Choroid plexus epithelial cell (primary cell): ENCODE data around the gene SPACA5B.
"Not testable (repeated sequence)": the region's sequence is repeated elsewhere in the genome, so short reads cannot be mapped to it uniquely, and the experiment has no call there.

Experiments
- DNase-seq: peaks from one replicate; pipeline ENCODE4 v3.0.0-alpha.2; 2010; ENCODE audit warnings: low read depth
- H3K4me3 ChIP-seq: 2 replicates; pipeline ENCODE4 v1.5.1; 2011; ENCODE audit warnings: low read depth, mild to moderate bottlenecking, control low read depth, low read length, moderate library complexity
- TF ChIP-seq, protein P1 (sequence below): conservative IDR thresholded peaks from 2 replicates; pipeline ENCODE4 v1.5.1; 2011; ENCODE audit warnings: low read depth, mild to moderate bottlenecking, control low read depth, inconsistent platforms, low read length, moderate library complexity

SPACA5B gene

DNA sequence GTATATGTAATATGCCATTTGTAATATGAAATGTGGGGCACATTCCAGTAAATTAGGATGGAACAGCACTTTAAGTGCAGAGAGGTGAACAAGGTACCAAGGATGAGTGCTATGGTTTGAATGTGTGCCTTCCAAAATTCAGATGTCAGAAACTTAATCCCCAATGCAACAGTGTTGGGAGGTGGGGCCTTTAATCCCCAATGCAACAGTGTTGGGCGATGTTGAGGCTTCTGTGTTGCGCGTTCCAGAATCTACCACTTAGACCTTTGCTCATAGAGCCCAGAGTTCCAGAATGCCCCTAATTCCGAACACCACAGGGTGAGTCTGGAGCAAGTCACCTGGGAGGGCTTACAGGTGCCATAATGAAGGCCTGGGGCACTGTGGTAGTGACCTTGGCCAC, at the start of gene SPACA5B:
TSS of gene SPACA5B (plus strand) at position 301 of the 400 bp plus-strand sequence. CDS start at position 363, 62 bp downstream.
- not testable (repeated sequence) for DNase-seq, H3K4me3 ChIP-seq

DNA sequence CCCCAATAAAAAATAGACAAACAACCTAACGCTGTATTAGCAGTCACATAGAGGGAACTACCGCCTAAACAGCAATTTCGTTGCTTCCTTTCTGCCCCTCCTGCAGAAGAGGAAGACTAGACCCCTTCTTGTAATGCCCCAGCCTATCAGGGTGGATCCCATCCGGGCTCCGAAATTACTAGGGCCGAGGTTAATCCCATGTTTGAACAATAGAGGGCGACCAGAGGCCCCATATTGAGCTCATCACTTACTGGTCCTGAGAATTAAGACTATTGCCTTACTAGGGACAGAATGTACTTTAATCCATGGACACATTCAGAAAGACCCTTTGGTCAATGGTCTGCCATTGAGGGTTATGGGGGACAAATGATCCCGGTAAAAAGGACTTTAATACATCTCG, 47.2 kb upstream of the SPACA5B start:
- TF ChIP-seq, protein P1, sequence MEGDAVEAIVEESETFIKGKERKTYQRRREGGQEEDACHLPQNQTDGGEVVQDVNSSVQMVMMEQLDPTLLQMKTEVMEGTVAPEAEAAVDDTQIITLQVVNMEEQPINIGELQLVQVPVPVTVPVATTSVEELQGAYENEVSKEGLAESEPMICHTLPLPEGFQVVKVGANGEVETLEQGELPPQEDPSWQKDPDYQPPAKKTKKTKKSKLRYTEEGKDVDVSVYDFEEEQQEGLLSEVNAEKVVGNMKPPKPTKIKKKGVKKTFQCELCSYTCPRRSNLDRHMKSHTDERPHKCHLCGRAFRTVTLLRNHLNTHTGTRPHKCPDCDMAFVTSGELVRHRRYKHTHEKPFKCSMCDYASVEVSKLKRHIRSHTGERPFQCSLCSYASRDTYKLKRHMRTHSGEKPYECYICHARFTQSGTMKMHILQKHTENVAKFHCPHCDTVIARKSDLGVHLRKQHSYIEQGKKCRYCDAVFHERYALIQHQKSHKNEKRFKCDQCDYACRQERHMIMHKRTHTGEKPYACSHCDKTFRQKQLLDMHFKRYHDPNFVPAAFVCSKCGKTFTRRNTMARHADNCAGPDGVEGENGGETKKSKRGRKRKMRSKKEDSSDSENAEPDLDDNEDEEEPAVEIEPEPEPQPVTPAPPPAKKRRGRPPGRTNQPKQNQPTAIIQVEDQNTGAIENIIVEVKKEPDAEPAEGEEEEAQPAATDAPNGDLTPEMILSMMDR = peak; percentile 66
- no peak overlapping the region for H3K4me3 ChIP-seq
- peak; percentile 65 for DNase-seq

DNA sequence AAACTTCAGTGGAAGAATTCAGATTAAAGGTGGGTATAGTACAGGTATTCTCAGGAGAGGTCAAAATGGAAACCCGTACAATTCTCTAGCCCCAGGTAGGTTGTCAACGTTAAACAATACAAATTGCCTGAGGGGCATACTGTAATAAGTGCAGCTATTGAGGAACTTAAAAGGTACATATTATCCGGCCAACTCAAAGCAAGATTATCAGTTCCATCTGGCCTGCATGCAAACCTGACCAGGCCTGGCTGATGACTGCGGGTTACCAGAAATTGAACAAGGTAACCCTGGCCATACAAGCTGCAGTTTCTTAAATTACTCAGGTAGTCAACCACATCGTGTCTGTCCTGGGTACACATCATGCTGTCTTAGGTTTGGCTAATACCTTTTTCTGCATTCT, 46.7 kb upstream of the SPACA5B start:
- no peak overlapping the region for H3K4me3 ChIP-seq
- TF ChIP-seq, protein P1 = no peak

DNA sequence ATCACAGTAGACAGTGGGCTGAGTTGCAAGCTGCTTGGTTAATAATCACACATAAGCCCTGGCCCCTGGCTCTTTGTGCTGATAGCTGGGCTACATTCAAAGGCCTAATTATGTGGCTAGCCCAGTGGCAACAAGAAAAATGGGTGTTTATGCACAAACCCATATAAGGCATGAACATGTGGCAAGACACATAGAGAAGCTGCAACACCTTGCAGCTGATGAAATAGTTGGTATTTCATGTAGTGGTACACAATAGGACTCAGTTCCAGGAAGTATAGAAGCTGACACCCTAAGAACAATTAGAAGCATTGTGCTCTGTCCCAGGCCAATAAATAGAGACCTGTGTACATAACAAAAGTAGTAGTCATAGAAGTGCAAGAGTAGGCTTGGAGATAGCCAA, 44.3 kb upstream of the SPACA5B start:
- DNase-seq = peak; percentile 1
- TF ChIP-seq, protein P1 = no peak

More for the DNA sequence above, 46.7 kb upstream of the SPACA5B start:
- no peak for DNase-seq

DNA sequence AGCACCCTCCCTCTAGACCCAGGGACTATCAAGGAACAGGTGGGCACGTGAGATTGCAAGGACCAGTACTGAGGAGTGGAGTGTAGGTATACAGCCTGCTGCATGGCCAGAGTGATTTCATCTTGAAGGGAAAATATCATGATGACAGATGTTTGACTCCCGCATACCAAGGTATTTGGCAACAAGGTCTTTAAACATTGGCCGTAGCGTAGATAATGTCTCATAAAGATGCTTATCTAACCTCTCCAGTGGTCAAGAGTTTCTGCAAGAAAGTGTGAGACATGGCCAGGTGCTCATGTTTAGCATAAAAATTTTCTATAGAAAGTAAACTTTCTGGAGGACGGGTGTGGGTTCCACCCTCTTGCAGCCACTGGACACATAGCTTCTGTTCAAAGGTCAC, 40.3 kb upstream of the SPACA5B start:
- H3K4me3 ChIP-seq = no peak overlapping the region
- DNase-seq = peak; percentile 3
- TF ChIP-seq, protein P1 = no peak

More for the DNA sequence above, 44.3 kb upstream of the SPACA5B start:
- H3K4me3 ChIP-seq = no peak overlapping the region

DNA sequence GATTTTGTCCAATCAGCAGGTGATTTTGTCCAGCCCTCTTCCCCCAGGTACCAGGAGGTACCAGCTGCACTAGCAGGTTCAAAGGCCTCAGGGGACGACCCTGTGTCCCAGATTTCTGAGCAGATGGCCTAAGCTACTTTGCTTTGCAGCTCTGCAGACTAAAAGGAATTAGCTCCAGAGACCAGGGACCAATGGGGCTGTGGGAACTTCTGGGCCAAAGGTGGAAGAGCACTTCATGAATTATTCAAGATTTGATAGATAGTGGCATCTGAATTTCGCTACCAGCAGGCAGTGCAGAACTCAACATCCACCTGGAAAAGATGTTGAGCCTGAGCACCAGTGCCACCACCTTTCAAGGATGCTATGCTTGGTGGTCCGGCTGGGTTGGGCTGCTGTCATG, 37.9 kb upstream of the SPACA5B start:
- not testable (repeated sequence) for DNase-seq, H3K4me3 ChIP-seq

DNA sequence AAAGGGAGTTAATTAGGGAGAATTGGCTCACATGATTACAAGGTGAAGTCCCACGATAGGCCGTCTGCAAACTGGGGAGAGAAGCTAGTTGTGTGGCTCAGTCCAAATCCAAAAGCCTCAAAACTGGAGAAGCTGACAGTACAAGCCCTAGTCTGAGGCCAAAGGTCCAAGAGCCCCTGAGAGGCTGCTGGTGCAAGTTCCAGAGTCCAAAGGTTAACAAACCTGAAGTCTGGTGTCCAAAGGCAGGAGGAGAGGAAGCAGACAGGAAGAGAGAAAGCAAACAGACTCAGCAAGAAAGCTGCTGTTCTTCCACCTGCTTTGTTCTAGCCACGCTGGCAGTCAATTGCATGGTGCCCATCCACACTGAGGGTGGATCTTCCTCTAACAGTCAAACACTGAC, 29.0 kb upstream of the SPACA5B start:
- H3K4me3 ChIP-seq = no peak overlapping the region
- TF ChIP-seq, protein P1 = no peak
- DNase-seq = no peak

DNA sequence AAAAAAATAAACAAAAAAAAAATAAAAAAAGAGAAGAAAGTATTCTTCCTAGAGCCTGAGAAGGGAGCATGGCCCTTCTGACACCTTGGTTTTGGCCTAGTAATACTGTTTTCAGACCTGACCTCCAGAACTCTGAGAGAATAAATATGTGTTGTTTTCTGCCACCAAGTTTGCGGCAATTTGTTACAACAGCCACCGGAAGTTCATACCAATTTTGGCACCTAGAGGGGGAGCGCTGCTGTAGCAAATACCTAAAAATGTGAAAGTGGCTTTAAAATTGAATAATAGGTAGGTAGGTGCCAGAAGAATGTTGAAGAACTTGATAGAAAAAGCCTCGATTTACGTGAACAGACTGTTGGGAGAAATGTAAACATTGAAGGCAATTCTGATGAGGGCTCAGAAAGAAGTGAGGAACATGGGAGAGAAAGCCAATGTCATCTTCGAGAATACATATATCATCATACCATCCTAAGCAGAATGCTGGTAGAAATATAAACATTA, 27.5 kb upstream of the SPACA5B start:
- H3K4me3 ChIP-seq = no peak overlapping the region
- TF ChIP-seq, protein P1 = no peak
- no peak for DNase-seq
